Epithelial cell of esophagus (primary cell): ENCODE results near the gene SH2D6.

Experiments used
- DNase-seq: peaks from one replicate; pipeline ENCODE4 v3.0.0; 2010; ENCODE audit warnings: low read depth
- H3K4me3 ChIP-seq: 2 replicates; pipeline ENCODE4 v1.5.1; 2011; ENCODE audit warnings: mild to moderate bottlenecking, low read length, control low read depth
- TF ChIP-seq, protein P1 (sequence below): IDR thresholded peaks from 2 replicates; pipeline ENCODE4 v1.5.1; 2011; ENCODE audit warnings: low read depth, mild to moderate bottlenecking, low read length, control low read depth, inconsistent platforms; ENCODE audit not compliant: insufficient read depth; ENCODE audit errors: missing control alignments

SH2D6 gene

GRCh38 chr2:85444629-85445172, 26.2 kb downstream of the SH2D6 start:
- no peak overlapping the region for H3K4me3 ChIP-seq
- TF ChIP-seq, protein P1, sequence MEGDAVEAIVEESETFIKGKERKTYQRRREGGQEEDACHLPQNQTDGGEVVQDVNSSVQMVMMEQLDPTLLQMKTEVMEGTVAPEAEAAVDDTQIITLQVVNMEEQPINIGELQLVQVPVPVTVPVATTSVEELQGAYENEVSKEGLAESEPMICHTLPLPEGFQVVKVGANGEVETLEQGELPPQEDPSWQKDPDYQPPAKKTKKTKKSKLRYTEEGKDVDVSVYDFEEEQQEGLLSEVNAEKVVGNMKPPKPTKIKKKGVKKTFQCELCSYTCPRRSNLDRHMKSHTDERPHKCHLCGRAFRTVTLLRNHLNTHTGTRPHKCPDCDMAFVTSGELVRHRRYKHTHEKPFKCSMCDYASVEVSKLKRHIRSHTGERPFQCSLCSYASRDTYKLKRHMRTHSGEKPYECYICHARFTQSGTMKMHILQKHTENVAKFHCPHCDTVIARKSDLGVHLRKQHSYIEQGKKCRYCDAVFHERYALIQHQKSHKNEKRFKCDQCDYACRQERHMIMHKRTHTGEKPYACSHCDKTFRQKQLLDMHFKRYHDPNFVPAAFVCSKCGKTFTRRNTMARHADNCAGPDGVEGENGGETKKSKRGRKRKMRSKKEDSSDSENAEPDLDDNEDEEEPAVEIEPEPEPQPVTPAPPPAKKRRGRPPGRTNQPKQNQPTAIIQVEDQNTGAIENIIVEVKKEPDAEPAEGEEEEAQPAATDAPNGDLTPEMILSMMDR, result no peak
- DNase-seq, result peak; percentile 35

DNA sequence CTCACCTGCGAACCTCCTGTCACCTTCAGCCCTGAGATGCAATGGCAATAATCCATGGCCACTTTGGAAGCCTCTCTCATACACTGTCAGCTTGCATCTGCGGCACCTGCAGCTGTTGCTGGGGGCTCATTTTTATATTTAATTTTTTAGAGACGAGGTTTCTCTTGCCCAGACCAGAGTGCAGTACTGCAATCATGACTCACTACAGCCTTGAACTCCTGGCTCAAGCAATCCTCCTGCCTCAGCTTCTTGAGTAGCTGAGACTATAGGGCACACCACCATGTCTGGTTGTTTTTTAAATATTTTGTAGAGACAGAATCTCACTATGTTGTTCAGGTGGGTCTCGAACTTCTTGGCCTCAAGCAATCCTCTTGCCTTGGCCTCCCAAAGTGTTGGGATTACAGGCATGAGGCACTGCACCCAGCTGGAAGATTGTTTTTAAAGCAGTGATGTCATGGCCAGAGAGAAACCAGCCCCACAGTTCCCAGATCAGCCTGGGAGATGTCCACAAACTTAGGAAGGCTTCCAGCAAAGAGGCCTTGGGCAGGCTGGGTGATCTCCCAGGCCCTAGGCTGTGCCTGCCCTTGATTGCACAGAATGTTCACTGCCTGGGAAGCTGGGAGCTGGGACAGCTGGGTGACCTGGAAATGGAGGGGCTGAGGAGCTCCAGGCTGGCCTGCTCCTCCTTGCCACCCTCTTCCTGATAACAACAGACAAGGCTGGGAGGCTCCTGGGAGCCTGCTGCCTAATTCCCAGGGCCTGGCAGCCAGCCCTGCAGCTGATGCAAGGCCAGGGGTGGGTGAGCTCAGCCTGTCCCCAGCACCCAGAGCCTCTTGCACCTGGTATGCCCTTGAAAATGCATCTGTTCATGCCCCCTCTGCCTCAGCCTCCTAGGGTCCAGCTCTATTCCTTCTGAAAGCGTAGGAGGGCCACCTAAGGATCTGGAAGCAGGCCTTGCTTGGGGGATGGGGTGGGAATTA, 27.1 kb downstream of the SH2D6 start:
- DNase-seq, result peak; percentile 49
- no peak overlapping the region for H3K4me3 ChIP-seq
- TF ChIP-seq, protein P1, result no peak

DNA sequence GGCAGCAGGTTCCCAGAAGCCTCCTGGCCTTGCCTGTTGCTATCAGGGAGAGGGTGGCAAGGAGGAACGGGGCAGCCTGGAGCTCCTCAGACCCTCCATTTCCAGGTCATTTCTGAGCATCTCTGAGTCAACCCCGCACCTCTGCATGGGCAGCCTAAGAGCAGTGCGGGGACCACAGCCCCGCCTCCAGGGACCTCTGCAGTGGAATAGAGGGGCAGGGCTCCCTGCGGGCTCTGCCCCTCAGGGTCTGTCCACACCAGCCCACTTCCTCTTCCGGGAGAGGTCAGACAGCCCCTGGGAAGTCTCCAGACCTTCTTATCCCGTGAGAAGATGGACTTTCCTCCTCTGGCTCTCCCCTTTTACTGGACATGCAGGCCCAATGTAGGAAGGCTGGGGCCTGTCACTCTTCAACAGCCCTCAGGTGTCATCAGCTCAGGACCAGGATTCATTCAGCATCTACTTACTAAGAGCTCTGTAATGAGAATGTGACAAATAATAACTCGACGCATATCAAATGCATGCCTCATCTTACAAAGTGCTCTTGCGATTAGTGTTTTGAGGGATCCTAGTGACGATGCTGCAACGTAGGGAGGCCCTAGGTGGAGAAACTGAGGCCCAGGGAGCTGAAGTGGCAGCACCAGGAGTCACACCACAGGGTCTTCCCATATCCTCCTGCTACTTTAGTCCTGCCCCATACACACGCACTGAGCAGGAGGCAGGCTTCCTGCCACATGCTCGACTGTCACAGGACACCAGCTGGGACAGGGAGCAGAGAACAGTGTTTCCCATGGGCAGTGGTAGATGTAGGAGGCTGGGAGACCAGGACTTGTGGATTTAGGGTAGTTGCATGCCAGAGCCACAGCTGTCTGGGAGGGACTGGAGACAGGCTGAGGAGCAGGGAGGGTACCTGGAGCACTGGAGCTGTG, 28.0 kb downstream of the SH2D6 start:
- TF ChIP-seq, protein P1, result no peak
- H3K4me3 ChIP-seq, result no peak overlapping the region
- no peak for DNase-seq

GRCh38 chr2:85447222-85447585, 28.7 kb downstream of the SH2D6 start:
- H3K4me3 ChIP-seq, result no peak overlapping the region
- no peak for DNase-seq
- TF ChIP-seq, protein P1, result no peak

DNA sequence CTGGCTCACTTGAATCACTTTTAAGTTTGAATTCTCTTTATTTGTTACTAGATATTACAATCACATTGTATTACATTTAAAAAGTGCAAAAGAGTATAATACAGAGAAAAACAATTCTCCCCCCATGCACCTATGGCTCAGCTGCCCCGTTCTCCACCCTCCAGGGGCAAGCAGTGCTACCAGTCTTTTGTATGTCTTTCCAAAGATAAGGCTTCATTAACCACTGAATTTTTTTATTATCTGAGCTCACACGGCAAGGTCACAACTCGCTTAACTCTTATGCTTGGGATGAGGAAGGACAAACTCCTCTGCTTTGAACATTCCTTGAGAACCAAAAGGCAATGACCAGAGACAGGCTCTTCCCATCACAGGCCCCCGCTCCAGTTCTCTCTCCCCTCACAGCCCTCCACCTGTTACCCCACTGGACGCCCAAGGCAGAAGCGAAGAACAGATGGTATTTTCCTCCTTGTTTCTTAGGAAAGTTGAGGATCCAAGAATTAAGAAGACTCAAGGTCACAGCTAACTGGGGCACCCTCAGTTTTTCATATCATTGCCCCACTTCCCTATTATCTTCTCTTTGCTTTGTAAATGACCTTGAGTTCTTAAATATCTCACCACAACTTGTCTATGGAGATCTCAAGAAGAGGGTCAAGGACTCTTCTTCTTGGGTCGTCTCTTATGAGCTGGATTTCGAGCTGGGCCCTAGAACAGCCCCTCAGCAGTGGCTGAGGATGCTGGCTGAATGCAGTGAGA, 30.1 kb downstream of the SH2D6 start:
- TF ChIP-seq, protein P1, result no peak
- no peak for DNase-seq
- no peak overlapping the region for H3K4me3 ChIP-seq

GRCh38 chr2:85449214-85449588, 30.7 kb downstream of the SH2D6 start:
- TF ChIP-seq, protein P1, result no peak
- DNase-seq, result no peak
- H3K4me3 ChIP-seq, result no peak overlapping the region
